HG02798 (cell line): ENCODE measurements around the gene GPATCH8.
"Not testable (repeated sequence)": the region's sequence is repeated elsewhere in the genome, so short reads cannot be mapped to it uniquely, and the experiment has no call there.

Experiments
- ATAC-seq: cut with Tn5 transposase; IDR thresholded peaks from one replicate; pipeline ENCODE4 v1.9.1; 2021; ENCODE audit warnings: mild to moderate bottlenecking; ENCODE audit not compliant: unreplicated experiment, poor library complexity

The GPATCH8 gene

DNA sequence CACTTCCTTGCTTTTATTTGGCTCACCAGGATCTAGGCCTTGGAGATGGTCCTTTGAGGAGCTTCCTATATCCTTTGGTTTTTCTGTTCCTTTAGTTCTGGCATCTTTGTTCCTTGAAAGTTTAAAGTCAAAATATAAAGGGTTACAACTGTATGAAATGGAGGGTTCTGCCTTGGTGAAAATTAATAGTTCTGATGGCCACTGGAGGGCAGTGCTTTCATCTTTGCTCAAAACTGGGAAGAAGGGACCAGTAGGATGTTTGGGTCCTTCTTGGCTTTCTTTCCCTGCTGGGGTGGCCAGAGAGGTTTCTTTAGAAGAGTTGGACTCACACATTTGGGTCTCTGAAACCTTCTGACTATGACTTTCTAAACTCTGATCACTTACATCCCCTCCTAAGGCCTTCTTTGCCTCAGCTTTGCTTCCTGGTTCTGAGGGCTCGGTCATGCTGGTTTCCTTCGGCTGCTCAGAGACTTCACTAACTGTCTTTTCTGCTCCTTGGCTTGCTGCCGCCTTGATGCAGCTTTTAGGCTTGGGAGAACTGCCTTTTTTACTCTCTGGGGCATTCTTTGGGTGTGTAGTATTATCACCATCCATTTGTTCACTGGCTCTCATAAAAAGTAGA lies 102.9 kb downstream of the GPATCH8 start:
- ATAC-seq = no peak

DNA sequence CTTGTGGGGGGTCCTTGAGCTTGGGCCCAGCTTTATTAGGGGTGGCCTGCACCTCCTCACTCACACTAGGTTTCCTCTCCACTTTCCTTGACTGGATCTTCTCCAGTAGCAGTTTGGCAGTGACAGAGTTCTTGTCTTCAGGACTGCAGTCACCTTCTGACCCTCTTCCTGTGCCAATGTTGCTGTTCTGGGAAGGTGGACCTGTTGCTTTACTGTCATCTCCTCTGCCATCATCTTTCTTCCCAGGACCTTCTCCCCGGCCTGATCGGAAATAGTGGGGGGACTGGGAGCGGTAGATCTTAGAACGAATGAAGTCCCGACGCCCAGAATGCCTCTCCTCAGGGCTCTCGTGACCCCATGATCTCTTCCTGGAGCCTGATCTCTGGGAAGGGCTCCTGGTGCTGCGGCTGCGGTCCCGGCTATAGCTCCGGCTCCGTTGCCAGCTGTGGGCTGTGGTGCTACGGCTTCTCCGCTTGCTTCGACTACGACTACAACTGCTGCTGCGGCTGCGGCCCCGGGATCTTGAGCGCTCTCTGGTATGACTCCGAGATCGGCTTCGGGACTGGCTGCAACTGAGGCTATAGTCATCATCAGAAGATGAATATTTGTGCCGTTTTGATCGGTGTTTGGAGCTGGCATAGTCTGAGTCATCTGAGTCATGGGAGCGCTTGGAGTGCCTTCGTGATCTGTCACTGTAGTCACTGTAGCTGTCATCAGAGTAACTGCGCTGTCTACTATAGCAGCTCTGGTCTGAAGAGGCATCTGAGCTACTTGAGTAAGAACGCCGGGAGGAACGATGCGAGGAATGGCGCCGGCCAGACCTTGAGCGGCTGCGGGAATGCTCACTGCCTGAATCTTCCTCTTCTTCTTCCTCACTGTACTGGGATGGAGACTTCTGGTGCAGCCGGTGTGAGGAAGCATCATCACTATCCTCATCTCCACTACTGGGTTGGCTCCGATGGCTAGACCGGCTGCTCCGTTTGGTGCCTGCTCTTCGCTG lies 104.2 kb downstream of the GPATCH8 start:
- ATAC-seq = no peak

- ATAC-seq = no peak
Measured at GRCh38 chr17:44397479-44398440, 105.4 kb downstream of the GPATCH8 start.

DNA sequence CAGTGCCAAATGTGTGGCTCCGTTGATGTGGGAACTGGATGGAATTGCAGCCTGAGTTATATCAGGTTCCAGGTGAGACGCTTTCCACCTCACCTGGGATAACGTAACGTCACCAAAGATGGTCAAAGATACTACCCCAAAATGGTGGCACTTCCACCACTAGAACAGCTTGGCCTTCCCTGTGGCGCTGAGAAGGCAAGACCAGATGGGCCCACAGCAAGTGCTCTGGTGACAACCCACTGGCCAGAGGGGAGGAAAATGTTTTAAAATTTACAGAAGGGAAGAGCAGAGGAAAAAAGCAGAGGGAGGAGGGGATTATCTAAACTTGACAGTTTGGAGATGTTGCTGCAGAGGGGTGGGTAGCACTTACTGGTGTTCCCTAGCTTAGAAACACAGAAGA lies 106.3 kb downstream of the GPATCH8 start:
- no peak for ATAC-seq

GRCh38 chr17:44394833-44395232 lies 108.4 kb downstream of the GPATCH8 start:
- no peak for ATAC-seq

DNA sequence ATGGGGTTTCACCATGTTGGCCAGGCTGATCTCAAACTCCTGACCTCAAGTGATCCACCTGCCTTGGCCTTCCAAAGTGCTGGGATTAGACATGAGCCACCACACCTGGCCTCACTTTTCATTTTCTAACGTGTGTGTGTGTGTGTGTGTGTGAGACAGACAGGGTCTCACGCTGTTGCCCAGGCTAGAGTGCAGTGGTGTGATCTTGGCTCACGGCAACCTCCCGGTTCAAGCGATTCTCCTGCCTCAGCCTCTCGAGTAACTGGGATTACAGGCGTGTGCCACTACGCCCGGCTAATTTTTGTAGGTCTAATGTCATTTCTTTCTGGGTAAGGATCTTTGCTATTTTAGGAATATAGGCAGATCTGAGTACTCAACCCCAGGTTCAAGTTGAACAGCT lies 109.1 kb downstream of the GPATCH8 start:
- ATAC-seq = not testable (repeated sequence)

GRCh38 chr17:44390250-44390870 lies 112.8 kb downstream of the GPATCH8 start:
- ATAC-seq = no peak

DNA sequence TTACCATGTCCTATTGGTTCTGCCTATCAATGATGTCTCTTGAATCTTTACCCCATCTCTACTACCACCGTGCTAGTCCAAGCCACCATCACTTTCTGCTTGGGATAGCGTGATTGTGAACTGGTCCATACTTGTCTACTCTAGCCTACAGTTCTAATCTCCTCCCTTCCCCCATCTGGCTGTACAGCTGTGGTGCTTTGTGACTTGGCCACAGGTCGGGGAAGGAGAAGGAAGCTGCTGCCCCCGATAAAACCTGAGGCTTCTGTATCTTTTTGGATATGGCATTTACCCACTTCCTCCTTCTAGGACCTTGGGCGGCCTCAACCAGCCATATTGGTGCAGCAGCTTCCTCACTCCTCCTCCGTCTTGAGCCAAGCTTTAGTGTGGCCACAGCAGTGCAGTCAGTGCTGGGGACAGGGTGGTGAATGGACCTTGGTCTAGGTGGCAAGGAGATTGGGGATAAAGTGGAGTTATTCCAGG lies 113.4 kb downstream of the GPATCH8 start:
- ATAC-seq = no peak

DNA sequence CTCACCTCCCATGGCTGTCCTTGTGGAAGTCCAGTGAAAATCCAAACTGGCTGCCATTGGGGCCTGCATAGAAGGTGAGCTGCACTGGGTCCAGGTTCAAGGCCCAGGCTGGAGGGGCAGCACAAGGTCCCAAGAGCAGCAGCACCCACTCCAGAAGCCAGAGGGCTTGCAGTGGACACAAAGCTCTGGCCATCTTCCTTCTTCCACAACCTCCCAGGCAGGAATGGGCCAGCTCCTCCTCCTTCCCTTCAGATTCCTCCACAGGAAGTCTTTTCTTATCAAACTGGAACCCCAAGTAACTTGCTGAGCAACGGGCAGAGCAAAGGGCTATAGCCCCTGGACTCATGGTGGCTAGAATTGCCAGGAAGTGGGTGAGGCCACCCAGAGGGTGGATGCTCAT lies 113.9 kb downstream of the GPATCH8 start, which contains the start of gene ITGA2B:
ITGA2B (minus strand) TSS at position 369 of the 400 bp plus-strand sequence; CDS start at position 193, 176 bp downstream.
- ATAC-seq = no peak

DNA sequence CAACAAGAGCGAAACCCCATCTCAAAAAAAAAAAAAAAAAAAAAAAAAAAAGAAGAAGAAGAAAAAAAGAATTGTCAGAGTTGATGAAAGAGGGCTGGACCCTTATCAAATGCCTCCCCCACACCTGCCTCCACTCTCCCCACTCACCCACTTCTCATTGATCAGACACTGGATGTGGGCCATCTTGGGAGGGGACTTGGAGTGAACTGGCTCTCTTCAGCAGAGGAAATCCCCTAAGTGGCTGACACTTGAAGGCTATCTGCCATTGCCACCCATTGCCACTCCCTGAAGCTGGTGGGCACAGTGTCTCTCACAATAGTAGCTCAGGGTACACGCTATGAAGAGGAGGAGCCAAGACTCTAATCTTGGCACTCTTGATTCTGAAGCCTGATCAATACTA lies 115.4 kb downstream of the GPATCH8 start:
- ATAC-seq = no peak

- ATAC-seq = no peak
Measured at GRCh38 chr17:44386182-44386525, 117.1 kb downstream of the GPATCH8 start.

- ATAC-seq = peak; percentile 55
Measured at GRCh38 chr17:44385287-44386181, 117.7 kb downstream of the GPATCH8 start.

GRCh38 chr17:44384823-44385286 lies 118.4 kb downstream of the GPATCH8 start:
- no peak for ATAC-seq

- no peak for ATAC-seq
Measured at GRCh38 chr17:44384281-44384822, 118.9 kb downstream of the GPATCH8 start.

DNA sequence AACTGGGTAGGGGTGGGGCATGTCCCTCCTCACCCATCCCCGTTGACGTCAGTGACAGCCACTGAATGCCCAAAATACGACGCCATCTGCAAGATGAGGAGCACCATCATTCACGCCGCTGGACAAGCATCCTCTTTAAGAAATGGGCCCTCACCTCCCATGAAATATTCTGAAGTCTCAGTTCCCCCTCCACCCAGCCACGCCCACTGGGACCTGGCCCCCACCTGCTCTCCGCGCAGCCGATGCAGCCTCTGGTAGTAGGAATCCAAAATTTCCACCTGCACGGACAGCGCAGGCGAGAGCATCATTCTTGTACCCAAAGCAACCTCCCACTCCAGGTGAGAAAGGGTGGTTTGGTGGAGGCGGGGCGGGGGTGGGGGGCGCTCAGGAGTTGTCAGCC lies 119.3 kb downstream of the GPATCH8 start:
- no peak for ATAC-seq

DNA sequence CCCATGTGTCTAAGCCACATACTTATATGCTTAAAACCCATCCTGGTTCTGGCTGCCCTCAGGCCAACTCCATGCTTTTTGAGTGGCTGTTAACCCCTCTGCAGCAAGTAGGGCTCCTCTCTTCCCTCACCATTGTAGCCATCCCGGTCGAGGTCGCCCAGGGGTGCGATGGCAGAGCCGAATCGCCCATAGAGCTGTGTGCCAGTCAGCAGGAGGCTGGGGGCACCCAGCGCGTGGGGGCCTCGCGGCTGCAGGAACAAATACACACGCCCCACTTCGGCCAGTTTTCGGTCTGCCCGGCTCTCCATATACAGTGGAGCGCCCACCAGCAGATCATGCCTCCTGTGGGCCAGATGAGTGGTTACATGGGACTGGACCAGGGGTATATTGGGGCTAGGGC lies 119.8 kb downstream of the GPATCH8 start:
- ATAC-seq = no peak

- ATAC-seq = no peak
Measured at GRCh38 chr17:44382917-44383316, 120.3 kb downstream of the GPATCH8 start.

GRCh38 chr17:44381810-44382305 lies 121.3 kb downstream of the GPATCH8 start:
- no peak for ATAC-seq
